ENCODE results near the gene TFDP1.

DNA sequence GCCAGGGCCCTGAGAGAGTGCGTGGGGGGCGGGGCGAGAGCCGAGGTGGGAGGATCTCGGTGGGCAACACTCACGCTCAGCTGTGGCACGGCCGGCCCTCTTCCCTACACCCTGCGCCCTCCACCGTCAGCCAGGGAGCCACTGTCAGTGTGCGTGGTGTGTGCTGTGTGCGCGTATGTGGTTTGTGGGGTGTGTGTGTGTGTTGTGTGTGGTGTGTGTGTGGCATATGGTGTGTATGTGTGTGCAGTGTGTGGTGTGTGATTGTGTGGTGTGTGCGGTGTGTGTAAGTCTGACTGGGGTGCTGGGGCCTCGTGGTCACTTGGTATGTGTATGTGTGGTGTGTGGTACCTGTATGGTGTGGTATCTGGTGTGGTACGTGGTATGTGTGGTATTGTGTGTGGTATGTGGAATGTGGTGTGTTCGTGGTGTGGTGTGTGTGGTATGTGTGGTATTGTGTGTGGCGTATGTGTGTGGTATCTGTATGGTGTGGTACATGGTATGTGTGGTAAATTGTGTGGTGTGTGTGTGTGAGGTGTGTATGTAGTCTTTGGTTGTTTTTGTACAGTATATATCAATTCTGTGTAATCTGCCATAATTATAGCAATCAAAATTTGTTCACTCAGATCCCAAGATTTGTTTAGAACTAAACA lies 87.6 kb downstream of the TFDP1 start:
- no peak for TF ChIP-seq POLR2AphosphoS5 (IDR thresholded peaks at IDR 0.05)
- no peak for TF ChIP-seq CTCF (IDR thresholded peaks at IDR 0.05)

Measured in breast epithelium (tissue), 3 donors.